ENCODE data around the gene FAM43A.

The FAM43A gene

GRCh38 chr3:194711913-194712312 is 26.2 kb downstream of the FAM43A start:
- no peak for DNase-seq

- DNase-seq = no peak
Measured at GRCh38 chr3:194713299-194714136, 27.8 kb downstream of the FAM43A start.

- no peak for DNase-seq
Measured at GRCh38 chr3:194714137-194714455, 28.4 kb downstream of the FAM43A start.

- no peak for DNase-seq
Measured at GRCh38 chr3:194714564-194714963, 28.9 kb downstream of the FAM43A start.

- DNase-seq = no peak
Measured at GRCh38 chr3:194715022-194715800, 29.5 kb downstream of the FAM43A start.

GRCh38 chr3:194718079-194718478 is 32.4 kb downstream of the FAM43A start:
- DNase-seq = no peak

GRCh38 chr3:194720048-194720447 is 34.4 kb downstream of the FAM43A start:
- DNase-seq = no peak

GRCh38 chr3:194723846-194724618 is 38.3 kb downstream of the FAM43A start:
- DNase-seq = no peak

GRCh38 chr3:194725346-194725745 is 39.7 kb downstream of the FAM43A start:
- DNase-seq = no peak

GRCh38 chr3:194727435-194728128 is 41.9 kb downstream of the FAM43A start:
- DNase-seq = no peak

- DNase-seq = no peak
Measured at GRCh38 chr3:194728986-194729385, 43.3 kb downstream of the FAM43A start.

- DNase-seq = peak; percentile 78
Measured at GRCh38 chr3:194730365-194730764, 44.7 kb downstream of the FAM43A start.

GRCh38 chr3:194731506-194732073 is 45.9 kb downstream of the FAM43A start:
- DNase-seq = peak; percentile 37

- no peak for DNase-seq
Measured at GRCh38 chr3:194732617-194733016, 46.9 kb downstream of the FAM43A start.

- DNase-seq = no peak
Measured at GRCh38 chr3:194736277-194736895, 50.7 kb downstream of the FAM43A start.

- DNase-seq = no peak
Measured at GRCh38 chr3:194736896-194737600, 51.4 kb downstream of the FAM43A start.
